HG03139 (cell line): ENCODE results near the gene RPL39.
"Not testable (repeated sequence)": the region's sequence is repeated elsewhere in the genome, so short reads cannot be mapped to it uniquely, and the experiment has no call there.

Experiments
- ATAC-seq: cut with Tn5 transposase; IDR thresholded peaks from one replicate; pipeline ENCODE4 v1.9.1; 2021; ENCODE audit not compliant: unreplicated experiment

RPL39 gene

GRCh38 chrX:119791437-119792231 is at the start of gene RPL39:
Gene RPL39, minus strand, starts transcription at chrX:119791630. Its CDS starts 54 bp downstream, at chrX:119791576.
- ATAC-seq, result peak; percentile 85

GRCh38 chrX:119833905-119834304 is 42.5 kb upstream of the RPL39 start:
- no peak for ATAC-seq

GRCh38 chrX:119828446-119828845 is 37.0 kb upstream of the RPL39 start:
- no peak for ATAC-seq

- ATAC-seq, result no peak
Measured at GRCh38 chrX:119826399-119826959, 35.0 kb upstream of the RPL39 start.

GRCh38 chrX:119824221-119824620 is 32.8 kb upstream of the RPL39 start:
- not testable (repeated sequence) for ATAC-seq

- peak; percentile 90 for ATAC-seq
Measured at GRCh38 chrX:119821703-119822102, 30.3 kb upstream of the RPL39 start.

GRCh38 chrX:119817130-119817690 is 25.8 kb upstream of the RPL39 start:
- no peak for ATAC-seq

- no peak for ATAC-seq
Measured at GRCh38 chrX:119816300-119816699, 24.9 kb upstream of the RPL39 start.

- no peak for ATAC-seq
Measured at GRCh38 chrX:119809185-119809666, 17.8 kb upstream of the RPL39 start.

GRCh38 chrX:119808461-119808860 is 17.0 kb upstream of the RPL39 start:
- ATAC-seq, result not testable (repeated sequence)

- no peak for ATAC-seq
Measured at GRCh38 chrX:119802546-119802945, 11.1 kb upstream of the RPL39 start.

GRCh38 chrX:119801253-119802221 is 10.1 kb upstream of the RPL39 start:
- ATAC-seq, result no peak

GRCh38 chrX:119790977-119791436 is 423 bp downstream of the RPL39 start:
- ATAC-seq, result peak; percentile 11

- ATAC-seq, result no peak
Measured at GRCh38 chrX:119784747-119785446, 6.5 kb downstream of the RPL39 start.

- ATAC-seq, result no peak
Measured at GRCh38 chrX:119783026-119783425, 8.4 kb downstream of the RPL39 start.

- ATAC-seq, result no peak
Measured at GRCh38 chrX:119778829-119779228, 12.6 kb downstream of the RPL39 start.

GRCh38 chrX:119775517-119776238 is 15.8 kb downstream of the RPL39 start:
- ATAC-seq, result no peak

- ATAC-seq, result not testable (repeated sequence)
Measured at GRCh38 chrX:119769388-119769787, 22.0 kb downstream of the RPL39 start.

GRCh38 chrX:119768436-119768835 is 23.0 kb downstream of the RPL39 start:
- not testable (repeated sequence) for ATAC-seq
